GM12872 (cell line): ENCODE data around the gene MAN1C1.

Experiments used
- TF ChIP-seq, protein P1 (sequence below): IDR thresholded peaks from 3 replicates; pipeline ENCODE4 v1.5.1; 2011; ENCODE audit warnings: low read depth, mild to moderate bottlenecking, low read length, moderate library complexity; ENCODE audit not compliant: insufficient read depth

The MAN1C1 gene

DNA sequence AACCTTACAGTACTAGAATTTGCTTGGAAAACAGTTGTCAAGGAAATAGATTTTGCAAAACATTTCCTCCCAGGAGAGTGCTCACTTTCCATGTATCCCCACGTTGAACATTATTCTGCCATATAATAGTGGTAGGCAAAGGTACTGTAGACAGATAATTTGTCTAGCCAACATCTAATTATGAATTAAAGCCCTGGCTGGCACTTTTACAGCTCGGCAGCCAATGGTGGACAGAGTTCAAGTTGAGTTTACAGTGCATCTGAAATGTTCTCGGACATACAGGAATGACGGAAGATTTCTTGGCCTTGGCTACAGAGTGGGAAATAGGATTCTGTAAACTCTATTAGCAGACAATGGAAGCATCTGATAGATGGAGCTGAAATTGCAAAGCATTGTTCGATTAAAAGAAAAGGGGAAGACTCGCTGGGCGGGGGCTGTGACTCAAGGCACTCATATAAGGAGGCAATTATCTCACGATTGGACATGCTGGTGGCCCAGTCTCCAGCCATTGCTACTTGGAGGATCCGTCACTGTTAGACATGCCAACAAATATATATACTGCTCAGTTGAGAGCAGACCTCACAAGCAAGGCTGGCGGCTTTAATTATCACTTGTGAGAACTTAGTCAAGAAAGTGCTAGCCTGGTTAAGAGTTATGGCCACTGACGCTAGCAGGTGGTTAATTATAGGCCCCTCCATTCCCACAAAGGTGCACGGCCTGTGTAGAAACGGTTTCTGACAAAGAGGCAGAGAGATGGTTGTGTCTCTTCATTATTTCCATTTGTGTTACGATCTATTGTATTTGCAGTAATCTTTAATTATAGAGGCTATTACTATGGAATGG is 48.0 kb downstream of the MAN1C1 start:
- TF ChIP-seq, protein P1, sequence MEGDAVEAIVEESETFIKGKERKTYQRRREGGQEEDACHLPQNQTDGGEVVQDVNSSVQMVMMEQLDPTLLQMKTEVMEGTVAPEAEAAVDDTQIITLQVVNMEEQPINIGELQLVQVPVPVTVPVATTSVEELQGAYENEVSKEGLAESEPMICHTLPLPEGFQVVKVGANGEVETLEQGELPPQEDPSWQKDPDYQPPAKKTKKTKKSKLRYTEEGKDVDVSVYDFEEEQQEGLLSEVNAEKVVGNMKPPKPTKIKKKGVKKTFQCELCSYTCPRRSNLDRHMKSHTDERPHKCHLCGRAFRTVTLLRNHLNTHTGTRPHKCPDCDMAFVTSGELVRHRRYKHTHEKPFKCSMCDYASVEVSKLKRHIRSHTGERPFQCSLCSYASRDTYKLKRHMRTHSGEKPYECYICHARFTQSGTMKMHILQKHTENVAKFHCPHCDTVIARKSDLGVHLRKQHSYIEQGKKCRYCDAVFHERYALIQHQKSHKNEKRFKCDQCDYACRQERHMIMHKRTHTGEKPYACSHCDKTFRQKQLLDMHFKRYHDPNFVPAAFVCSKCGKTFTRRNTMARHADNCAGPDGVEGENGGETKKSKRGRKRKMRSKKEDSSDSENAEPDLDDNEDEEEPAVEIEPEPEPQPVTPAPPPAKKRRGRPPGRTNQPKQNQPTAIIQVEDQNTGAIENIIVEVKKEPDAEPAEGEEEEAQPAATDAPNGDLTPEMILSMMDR, result no peak

DNA sequence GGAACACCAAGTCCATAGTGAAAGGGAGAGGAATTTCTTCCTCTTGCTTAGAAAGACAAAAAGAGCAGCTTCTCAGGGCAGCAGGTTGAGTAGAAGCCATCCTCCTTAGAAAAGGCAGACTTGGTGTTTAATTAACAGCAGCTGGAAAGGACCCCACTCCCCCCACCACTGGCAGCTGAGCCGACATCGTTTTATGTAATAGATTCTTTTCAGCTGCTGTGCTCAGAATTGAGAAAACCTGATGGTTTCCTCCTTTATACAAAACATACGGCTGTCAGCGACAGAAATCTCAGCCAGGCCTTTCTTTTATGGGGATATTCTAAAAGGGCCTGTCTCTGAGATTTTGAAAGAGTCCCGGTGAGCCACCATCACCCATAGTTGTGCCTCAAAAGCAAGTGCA is 49.9 kb downstream of the MAN1C1 start:
- TF ChIP-seq, protein P1, result no peak

DNA sequence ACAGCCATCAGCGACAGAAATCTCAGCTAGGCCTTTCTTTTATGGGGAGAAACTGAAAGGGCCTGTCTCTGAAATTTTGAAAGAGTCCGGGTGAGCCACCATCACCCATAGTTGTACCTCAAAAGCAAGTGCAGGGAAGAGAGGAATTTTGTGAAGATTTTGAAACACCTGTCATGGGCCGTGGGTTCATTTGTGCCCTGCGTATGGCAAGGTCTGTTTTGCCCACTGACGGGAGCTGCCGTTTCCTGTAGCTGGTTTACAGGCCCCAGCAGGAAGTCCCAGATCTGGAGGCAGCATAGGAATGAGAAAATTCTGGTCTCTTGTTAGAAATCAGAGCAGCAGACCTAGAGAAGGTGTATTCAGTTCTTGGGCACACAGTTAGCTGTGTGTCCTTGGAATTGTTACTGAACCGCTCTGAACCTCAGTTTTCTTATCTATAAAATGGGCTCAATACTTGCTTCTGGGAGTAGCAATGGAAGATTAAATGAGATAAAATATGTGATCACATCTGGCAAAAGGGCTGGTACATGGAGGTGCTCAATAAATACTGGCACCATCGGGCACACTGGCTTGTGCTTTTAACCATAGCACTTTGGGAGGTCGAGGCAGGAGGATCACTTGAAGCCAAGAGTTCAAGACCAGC is 52.5 kb downstream of the MAN1C1 start:
- TF ChIP-seq, protein P1, result no peak

DNA sequence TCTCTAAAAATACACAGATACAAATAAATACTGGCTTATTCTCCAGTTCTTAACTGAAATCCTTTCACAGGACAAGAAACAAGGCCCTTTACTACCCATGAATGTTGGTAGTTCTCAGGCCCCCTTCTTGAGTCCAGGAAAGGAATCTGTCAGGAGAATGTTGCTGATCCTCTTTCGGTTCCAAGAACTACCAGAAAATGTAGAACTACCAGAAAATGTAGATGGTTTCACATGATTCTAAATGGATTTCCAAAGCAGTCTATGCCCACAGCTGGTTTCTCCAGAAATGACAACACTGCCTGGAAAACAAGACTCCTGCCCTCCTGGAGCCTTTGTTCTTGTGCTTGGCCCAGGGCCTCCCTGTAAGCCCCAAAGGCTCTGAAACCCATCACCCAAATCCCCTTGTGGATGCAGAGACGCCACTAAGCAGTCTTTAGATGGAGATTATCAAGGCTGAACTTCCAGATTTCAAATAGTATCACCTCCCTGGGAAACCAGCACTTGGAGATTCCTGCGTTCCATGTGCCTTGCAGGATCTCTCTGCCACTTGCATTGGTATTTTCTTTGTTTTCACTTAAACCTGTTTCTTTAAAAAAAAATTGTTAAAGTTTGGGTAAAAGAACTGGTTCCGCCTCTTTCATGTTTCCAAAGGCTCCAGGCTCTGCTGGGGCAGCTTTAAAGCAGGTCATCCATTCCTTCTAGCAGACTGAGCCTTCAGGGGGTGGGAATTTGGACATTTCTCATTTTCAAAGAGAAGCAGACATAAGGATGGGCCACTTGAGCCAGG is 53.4 kb downstream of the MAN1C1 start:
- TF ChIP-seq, protein P1, result no peak

DNA sequence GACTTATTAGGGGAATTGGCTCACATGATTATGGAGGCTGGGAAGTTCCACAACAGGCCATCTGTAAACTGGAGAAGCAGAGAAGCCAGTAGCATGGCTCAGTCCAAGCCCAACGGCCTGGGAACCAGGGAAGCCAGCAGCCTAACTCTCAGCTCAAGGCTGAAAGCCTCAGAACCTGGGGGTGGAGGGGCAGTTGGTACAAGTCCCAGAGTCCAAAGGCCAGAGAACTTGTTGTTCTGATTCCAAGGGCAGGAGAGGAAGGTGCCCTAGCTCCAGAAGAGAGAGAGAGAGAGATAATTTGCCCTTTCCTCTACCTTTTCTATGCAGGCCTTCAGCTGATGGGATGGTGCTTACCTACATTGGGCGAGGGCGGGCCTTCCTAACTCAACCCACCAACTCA is 55.3 kb downstream of the MAN1C1 start:
- TF ChIP-seq, protein P1, result no peak

DNA sequence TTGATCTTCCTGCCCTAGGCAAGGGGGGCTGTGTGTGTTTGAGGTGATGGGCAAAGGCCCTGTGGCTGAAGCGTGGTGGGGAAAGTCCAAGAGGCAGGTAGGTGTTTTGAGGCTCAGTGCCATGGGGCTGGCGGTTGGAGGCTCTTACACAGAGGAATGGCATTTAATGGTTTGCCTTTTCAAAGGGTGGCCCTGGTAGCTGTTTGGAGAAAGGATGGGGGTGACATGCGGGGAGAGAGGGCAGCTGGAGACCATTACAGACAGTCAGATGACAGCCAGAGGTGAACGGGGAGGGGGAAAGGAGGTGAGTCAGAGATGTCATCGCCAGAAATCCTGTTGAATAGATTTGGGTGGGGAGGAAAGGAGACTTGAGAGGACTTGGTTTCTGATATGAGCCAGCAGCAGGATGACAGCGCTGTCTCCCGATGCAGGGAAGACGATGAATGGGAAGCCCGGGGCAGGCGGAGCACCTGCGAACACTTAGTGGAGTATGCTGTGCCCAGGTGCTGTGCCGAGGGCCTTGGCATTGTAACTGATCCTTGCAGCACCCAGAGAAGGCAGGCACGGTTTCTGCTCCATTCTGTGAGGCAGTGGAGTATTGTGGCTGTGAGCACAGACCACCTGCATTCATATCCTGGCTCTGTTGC is 56.3 kb downstream of the MAN1C1 start:
- TF ChIP-seq, protein P1, result no peak

DNA sequence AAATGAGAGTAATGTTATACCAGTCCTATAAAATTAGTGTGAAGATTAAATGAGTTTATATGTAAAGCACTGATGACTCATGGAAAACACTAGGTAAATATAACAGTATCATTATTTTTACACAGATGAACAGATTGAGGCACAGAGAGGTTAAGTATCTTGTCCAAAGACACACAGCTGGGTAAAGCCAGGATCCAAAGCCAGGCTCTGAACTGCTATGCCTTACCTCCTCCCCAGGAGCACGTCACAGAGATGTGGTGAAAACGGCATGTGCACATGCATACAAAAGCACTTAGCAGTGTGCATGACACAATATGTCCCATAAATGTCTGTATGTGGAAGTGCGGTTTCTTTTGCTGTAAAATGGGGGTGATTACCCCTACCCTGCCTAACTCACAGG is 56.9 kb downstream of the MAN1C1 start:
- TF ChIP-seq, protein P1, result no peak
